ENCODE measurements around the gene STUM. TPM values are rescaled to one million over a fixed set of nuclear protein-coding genes. Genes with fewer than 3 reads are reported as not detected.

Gene STUM
- total and polyA plus RNA-seq, 2 experiments from 2014 or later, result 0.23 to 1.3 TPM

- TF ChIP-seq, protein P1, sequence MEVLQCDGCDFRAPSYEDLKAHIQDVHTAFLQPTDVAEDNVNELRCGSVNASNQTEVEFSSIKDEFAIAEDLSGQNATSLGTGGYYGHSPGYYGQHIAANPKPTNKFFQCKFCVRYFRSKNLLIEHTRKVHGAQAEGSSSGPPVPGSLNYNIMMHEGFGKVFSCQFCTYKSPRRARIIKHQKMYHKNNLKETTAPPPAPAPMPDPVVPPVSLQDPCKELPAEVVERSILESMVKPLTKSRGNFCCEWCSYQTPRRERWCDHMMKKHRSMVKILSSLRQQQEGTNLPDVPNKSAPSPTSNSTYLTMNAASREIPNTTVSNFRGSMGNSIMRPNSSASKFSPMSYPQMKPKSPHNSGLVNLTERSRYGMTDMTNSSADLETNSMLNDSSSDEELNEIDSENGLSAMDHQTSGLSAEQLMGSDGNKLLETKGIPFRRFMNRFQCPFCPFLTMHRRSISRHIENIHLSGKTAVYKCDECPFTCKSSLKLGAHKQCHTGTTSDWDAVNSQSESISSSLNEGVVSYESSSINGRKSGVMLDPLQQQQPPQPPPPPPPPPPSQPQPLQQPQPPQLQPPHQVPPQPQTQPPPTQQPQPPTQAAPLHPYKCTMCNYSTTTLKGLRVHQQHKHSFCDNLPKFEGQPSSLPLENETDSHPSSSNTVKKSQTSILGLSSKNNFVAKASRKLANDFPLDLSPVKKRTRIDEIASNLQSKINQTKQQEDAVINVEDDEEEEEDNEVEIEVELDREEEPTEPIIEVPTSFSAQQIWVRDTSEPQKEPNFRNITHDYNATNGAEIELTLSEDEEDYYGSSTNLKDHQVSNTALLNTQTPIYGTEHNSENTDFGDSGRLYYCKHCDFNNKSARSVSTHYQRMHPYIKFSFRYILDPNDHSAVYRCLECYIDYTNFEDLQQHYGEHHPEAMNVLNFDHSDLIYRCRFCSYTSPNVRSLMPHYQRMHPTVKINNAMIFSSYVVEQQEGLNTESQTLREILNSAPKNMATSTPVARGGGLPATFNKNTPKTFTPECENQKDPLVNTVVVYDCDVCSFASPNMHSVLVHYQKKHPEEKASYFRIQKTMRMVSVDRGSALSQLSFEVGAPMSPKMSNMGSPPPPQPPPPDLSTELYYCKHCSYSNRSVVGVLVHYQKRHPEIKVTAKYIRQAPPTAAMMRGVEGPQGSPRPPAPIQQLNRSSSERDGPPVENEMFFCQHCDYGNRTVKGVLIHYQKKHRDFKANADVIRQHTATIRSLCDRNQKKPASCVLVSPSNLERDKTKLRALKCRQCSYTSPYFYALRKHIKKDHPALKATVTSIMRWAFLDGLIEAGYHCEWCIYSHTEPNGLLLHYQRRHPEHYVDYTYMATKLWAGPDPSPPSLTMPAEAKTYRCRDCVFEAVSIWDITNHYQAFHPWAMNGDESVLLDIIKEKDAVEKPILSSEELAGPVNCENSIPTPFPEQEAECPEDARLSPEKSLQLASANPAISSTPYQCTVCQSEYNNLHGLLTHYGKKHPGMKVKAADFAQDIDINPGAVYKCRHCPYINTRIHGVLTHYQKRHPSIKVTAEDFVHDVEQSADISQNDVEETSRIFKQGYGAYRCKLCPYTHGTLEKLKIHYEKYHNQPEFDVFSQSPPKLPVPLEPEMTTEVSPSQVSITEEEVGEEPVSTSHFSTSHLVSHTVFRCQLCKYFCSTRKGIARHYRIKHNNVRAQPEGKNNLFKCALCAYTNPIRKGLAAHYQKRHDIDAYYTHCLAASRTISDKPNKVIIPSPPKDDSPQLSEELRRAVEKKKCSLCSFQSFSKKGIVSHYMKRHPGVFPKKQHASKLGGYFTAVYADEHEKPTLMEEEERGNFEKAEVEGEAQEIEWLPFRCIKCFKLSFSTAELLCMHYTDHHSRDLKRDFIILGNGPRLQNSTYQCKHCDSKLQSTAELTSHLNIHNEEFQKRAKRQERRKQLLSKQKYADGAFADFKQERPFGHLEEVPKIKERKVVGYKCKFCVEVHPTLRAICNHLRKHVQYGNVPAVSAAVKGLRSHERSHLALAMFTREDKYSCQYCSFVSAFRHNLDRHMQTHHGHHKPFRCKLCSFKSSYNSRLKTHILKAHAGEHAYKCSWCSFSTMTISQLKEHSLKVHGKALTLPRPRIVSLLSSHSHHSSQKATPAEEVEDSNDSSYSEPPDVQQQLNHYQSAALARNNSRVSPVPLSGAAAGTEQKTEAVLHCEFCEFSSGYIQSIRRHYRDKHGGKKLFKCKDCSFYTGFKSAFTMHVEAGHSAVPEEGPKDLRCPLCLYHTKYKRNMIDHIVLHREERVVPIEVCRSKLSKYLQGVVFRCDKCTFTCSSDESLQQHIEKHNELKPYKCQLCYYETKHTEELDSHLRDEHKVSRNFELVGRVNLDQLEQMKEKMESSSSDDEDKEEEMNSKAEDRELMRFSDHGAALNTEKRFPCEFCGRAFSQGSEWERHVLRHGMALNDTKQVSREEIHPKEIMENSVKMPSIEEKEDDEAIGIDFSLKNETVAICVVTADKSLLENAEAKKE (CRISPR knock-in tag; IDR thresholded peaks at IDR 0.05), result no peak
Measured at GRCh38 chr1:226550672-226551041, 2.1 kb downstream of the STUM start (continued).

- Histone ChIP-seq H3K36me3 (ENCODE audit: insufficient read depth) (no peaks in the 10 kb centered on the region), H2AFZ (no peak overlapping the region), H3F3A (replicated peaks; ENCODE audit: low read depth) (no peaks in the 10 kb centered on the region), H3K4me1 (ENCODE audit: insufficient read depth) (peaks cover 5% of the 10 kb centered on the region), H3K4me3 (no peak overlapping the region), H3K9me2 (ENCODE audit: insufficient read depth) (0 out of 2 replicates have a peak, but pooled peaks cover 4% of the 10 kb centered on the region), H3K4me2 (no peak overlapping the region), H4K20me1 (replicated peaks; ENCODE audit: insufficient read depth) (no peaks in the 10 kb centered on the region; the same call in 1 of the 2 replicates), H3K27ac (ENCODE audit: low read depth) (no peak overlapping the region), H3K79me2 (replicated peaks; ENCODE audit: insufficient read depth) (no peaks in the 10 kb centered on the region), H3K27me3 (ENCODE audit: insufficient read depth) (peaks cover 44% of the 10 kb centered on the region)
- no peaks in the 10 kb centered on the region for H3K36me3 Mint-ChIP-seq (ENCODE audit: low read depth)
- peaks cover 23% of the 10 kb centered on the region for H3K4me1 Mint-ChIP-seq
- no peaks in the 10 kb centered on the region for H3K9me3 Mint-ChIP-seq
- no peak overlapping the region for H3K4me3 Mint-ChIP-seq
- ATAC-seq (no peak), DNase-seq (ENCODE audit: low spot score) (no peak)
- H3K27me3 Mint-ChIP-seq (ENCODE audit: insufficient read depth, low read depth, poor library complexity), result peaks cover 42% of the 10 kb centered on the region
- H3K27ac Mint-ChIP-seq, result no peak overlapping the region
- TF ChIP-seq, protein P2, sequence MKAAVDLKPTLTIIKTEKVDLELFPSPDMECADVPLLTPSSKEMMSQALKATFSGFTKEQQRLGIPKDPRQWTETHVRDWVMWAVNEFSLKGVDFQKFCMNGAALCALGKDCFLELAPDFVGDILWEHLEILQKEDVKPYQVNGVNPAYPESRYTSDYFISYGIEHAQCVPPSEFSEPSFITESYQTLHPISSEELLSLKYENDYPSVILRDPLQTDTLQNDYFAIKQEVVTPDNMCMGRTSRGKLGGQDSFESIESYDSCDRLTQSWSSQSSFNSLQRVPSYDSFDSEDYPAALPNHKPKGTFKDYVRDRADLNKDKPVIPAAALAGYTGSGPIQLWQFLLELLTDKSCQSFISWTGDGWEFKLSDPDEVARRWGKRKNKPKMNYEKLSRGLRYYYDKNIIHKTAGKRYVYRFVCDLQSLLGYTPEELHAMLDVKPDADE (IDR thresholded peaks at IDR 0.05), result no peak
- no peak for TF ChIP-seq CREB1 (CRISPR knock-in tag; IDR thresholded peaks at IDR 0.05; ENCODE audit: low read depth)
- no peak for TF ChIP-seq JUNB (IDR thresholded peaks at IDR 0.05; ENCODE audit: unreplicated experiment)
- no peak for TF ChIP-seq ZNF114 (CRISPR knock-in tag; IDR thresholded peaks at IDR 0.05)
- TF ChIP-seq, protein P1 (CRISPR knock-in tag; IDR thresholded peaks at IDR 0.05), result no peak
- no peak for TF ChIP-seq STAT1 (IDR thresholded peaks at IDR 0.05; ENCODE audit: unreplicated experiment)
Measured at GRCh38 chr1:226551299-226551698, 2.7 kb downstream of the STUM start.
